ENCODE results near the gene JMJD6.
A peak's percentile ranks its signal among the peaks of the same experiment; 100 is the strongest.

The JMJD6 gene

GRCh38 chr17:76696763-76697701 is 29.4 kb downstream of the JMJD6 start:
- Mint-ChIP-seq H3K27me3 (ENCODE audit: low read depth, poor library complexity) (peaks cover 13% of the 10 kb centered on the region), H3K27ac (peak overlapping the region; percentile 15), H3K4me3 (peak overlapping the region; percentile 54), H3K4me1 (peaks cover 71% of the 10 kb centered on the region), H3K36me3 (ENCODE audit: low read depth) (no peaks in the 10 kb centered on the region), H3K9me3 (no peaks in the 10 kb centered on the region)
- TF ChIP-seq CTCF (IDR thresholded peaks at IDR 0.05) = no peak
- no peak for DNase-seq

GRCh38 chr17:76695059-76695831 is 31.2 kb downstream of the JMJD6 start:
- Mint-ChIP-seq H3K36me3 (ENCODE audit: low read depth) (no peaks in the 10 kb centered on the region), H3K27me3 (ENCODE audit: low read depth, poor library complexity) (peaks cover 23% of the 10 kb centered on the region), H3K4me1 (peaks cover 65% of the 10 kb centered on the region), H3K4me3 (no peak overlapping the region), H3K27ac (peak overlapping the region; percentile 48), H3K9me3 (no peaks in the 10 kb centered on the region)
- no peak for TF ChIP-seq CTCF (IDR thresholded peaks at IDR 0.05)
- DNase-seq = no peak

GRCh38 chr17:76691379-76692191 is 34.8 kb downstream of the JMJD6 start:
- H3K4me1 Mint-ChIP-seq = peaks cover 60% of the 10 kb centered on the region
- H3K27ac Mint-ChIP-seq = no peak overlapping the region
- DNase-seq = no peak
- peaks cover 17% of the 10 kb centered on the region for H3K27me3 Mint-ChIP-seq (ENCODE audit: low read depth, poor library complexity)
- TF ChIP-seq CTCF (IDR thresholded peaks at IDR 0.05) = no peak
- H3K4me3 Mint-ChIP-seq = peak overlapping the region; percentile 12
- no peaks in the 10 kb centered on the region for H3K9me3 Mint-ChIP-seq
- no peaks in the 10 kb centered on the region for H3K36me3 Mint-ChIP-seq (ENCODE audit: low read depth)

GRCh38 chr17:76690596-76691280 is 35.7 kb downstream of the JMJD6 start:
- Mint-ChIP-seq H3K4me3 (no peak overlapping the region), H3K9me3 (no peaks in the 10 kb centered on the region), H3K4me1 (peaks cover 63% of the 10 kb centered on the region), H3K27ac (no peak overlapping the region), H3K36me3 (ENCODE audit: low read depth) (no peaks in the 10 kb centered on the region), H3K27me3 (ENCODE audit: low read depth, poor library complexity) (peaks cover 17% of the 10 kb centered on the region)
- no peak for TF ChIP-seq CTCF (IDR thresholded peaks at IDR 0.05)
- no peak for DNase-seq

- H3K4me3 Mint-ChIP-seq = no peak overlapping the region
- DNase-seq = no peak
- H3K36me3 Mint-ChIP-seq (ENCODE audit: low read depth) = no peaks in the 10 kb centered on the region
- H3K9me3 Mint-ChIP-seq = no peaks in the 10 kb centered on the region
- H3K4me1 Mint-ChIP-seq = peaks cover 63% of the 10 kb centered on the region
- TF ChIP-seq CTCF (IDR thresholded peaks at IDR 0.05) = no peak
- no peak overlapping the region for H3K27ac Mint-ChIP-seq
- peaks cover 21% of the 10 kb centered on the region for H3K27me3 Mint-ChIP-seq (ENCODE audit: low read depth, poor library complexity)
Observed at GRCh38 chr17:76689859-76690258, 36.5 kb downstream of the JMJD6 start.

All from nephron progenitor cell (in vitro differentiated cells).